COR-L47 (cell line): ENCODE results near the gene NR5A2.
A peak's percentile ranks its signal among the peaks of the same experiment; 100 is the strongest.

Experiments used
- DNase-seq: peaks from one replicate; lab custom pipeline; 2025; lab: John Stamatoyannopoulos, UW

Gene NR5A2

DNA sequence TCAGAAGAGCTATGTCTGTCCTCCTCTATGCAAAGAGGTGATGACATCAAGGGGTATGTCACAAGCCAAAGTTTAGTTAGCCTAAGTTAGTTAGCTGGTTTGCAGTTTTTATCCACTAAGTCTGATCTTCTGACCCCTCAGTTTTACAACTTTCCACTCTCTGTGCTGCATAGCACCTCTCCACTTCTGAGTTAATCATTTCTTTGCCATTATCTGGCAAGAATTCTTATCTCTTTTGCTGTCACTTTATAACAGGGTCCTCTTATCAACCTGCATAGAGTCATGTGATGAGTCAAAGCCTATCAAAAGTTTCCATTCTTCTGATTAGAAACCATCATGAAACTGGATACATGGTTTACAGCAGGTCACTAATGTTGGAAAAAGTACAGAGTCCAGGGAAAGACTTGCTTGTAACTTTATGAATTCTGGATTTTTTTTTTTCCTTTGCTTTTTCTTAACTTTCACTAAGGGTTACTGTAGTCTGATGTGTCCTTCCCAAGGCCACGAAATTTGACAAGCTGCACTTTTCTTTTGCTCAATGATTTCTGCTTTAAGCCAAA is at the start of gene NR5A2:
NR5A2 (plus strand) TSS at position 447 of the 560 bp plus-strand sequence. CDS start 138 bp downstream, outside the sequence.
- no peak for DNase-seq

DNA sequence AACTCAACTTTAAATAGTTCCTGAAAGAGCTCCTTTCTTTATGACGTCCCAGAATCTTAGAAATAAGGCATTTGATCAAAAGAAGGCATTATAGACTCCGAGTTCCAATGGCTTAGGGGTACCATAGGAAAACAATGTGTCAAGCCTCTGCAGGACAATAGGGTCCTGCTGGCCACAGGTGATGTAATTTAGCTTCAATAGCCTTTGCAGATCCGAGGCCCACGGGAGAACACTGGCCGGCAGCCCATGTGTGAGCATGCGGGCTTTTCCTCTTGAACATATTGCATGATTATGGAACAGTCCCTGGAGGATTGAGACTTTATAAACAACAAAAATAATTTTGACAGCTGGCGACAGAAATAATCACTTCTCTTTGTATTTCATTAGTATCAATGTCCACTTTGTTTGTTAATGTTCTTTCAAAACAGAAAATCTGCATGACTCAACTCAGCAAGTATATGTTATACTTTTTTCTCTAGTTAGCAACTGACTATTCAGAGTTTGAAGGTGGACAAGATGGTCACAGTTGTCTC is 49.0 kb upstream of the NR5A2 start:
- DNase-seq, result no peak

DNA sequence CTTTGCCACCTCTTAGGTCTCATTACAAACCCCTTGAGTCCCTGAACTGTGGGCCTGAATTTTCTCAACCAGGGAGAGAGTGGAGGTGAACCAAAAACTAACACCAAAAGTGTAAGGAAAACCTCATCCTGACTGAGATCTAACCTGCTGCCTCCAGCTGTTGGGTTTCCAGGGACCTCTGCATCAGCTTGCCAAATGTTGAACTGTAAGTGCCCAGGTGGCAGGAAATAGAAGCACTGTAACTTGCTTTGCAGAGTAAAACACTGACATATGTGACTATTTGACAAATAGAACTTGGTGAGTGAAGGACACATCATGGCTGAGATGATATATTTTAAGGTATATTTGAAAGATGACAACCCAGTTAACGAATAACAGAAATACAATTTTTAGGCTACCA is 48.4 kb upstream of the NR5A2 start:
- DNase-seq, result no peak

DNA sequence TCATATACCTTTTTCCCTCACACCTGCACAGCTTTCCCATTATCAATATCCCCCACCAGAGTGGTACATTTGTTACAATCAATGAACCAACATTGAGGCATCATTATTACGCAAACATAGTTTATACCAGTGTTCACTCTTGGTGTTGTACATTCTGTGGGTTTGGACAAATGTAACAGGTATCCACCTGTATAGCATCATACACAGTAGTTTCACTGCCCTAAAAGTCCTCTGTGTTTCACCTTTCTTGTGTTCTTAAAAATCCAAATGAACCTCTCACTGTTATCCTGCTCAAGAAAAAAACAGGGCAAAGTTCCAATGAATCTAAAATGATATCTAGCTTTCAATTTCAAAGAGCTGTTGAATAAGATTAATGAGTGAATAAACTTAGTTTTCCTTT is 45.9 kb upstream of the NR5A2 start:
- DNase-seq, result no peak

DNA sequence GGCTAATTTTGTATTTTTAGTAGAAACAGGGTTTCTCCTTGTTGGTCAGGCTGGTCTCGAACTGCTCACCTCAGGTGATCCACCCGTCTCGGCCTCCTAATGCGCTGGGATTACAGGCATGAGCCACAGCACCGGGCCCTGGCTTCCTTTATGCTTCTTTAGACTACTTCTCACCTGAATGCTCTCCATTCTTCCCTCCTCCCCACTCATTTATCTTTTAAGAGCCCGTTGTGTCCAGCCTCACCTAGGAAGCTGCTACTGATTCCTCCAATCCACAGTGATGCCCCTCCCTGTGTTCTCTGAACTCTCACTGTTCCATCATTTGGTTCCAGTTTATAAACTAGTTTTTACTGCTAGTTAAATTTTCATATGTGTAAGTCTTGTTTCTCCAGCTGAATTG is 44.9 kb upstream of the NR5A2 start:
- DNase-seq, result no peak

DNA sequence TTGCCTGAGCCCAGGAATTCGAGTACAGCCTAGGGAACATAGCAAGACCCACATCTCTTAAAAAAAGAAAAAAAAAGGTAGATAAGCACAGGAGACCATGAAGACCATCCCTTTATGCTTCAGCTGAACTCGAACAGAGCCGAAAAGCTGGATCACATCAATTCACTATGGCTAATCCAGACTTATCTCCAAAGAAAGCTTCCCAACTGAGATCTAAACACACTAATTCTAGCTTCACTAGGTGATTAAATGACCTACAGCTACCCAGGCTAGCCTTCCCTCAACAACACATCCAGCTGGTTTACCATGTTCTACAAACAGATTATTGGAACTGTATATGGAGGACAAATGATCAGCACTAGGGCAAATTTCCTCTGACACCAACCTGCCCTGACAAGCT is 44.0 kb upstream of the NR5A2 start:
- DNase-seq, result no peak

DNA sequence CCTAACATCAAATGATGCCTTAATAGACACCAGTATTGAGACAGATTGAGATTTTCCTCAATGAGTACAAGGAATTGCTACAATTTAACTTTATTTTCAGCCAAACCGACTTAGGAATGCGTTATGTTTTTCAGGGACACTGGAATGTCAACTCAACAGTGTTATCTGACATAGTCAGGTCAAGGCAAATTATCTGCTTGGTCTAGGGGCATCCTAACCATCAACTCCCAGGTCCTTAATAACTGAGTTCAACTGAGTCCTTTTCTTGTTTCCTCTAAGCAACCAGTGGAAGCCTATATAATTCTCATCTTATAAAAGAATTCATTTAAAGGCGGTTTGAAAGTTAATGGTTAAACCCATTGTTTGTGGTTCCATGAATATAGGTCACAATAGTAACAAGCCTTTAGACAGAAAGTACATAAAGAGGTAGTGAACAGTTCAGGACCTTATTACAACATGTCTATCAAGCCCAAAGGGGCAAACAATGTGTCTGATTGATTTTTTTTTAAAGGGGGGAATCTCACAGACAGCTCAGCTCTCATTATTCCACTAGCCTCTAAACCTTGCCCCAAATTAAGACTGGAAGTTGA is 32.3 kb upstream of the NR5A2 start:
- DNase-seq, result no peak

DNA sequence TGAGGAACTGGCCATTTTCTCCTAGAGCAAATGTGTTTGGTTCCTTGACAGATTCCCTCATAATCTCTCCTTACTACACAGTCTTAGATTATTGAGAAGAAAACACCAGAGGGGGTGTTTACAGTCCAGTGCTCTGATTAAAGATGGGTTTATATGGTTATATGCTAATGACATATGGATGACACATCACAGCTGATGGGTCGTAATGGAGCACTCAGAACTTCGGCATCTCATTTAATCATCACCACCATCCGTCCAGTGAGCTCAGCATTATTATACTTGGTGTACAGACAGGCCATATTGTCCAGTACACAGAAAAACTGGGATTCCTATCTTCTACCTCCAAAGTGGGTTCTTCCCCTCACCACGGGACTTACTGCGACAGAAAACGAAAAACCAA is 22.3 kb upstream of the NR5A2 start:
- DNase-seq, result no peak

DNA sequence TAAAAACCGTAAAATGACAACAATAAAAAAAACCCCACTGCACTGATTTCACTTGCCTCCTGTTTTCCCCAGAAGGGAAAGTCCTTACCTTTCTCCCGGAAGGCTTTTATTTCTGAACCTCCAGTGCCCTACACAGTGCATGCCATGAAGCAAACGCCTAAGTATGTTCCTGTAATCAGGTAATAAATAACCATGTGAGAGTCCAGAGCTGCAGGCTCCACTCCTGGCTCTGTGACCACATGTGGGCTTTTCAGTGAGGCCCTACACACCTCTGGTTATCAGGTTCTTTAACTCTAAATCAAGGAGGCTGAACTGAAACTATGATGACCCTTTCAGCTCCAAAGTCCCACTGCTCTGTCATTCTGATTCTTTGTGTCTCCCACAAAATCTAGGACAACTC is 20.8 kb upstream of the NR5A2 start:
- no peak for DNase-seq

DNA sequence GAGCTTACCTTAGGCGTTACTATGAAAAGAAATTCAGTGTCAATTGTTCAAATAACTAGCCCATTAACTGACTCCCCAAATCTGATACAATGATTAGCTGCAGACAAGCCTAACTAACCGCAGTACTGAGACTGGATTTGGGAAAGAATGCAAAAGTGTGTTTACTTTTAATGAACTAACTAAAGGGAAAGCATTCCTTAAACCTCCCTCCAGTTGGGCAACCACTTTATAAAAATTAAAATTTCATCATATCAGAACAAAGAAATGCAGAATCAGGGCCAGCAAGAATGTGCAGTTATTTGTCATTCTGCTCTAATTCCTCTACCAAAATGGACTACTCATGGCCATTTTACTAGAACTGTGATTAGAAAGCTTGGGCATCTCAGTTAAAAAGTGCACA is 11.7 kb upstream of the NR5A2 start:
- no peak for DNase-seq

DNA sequence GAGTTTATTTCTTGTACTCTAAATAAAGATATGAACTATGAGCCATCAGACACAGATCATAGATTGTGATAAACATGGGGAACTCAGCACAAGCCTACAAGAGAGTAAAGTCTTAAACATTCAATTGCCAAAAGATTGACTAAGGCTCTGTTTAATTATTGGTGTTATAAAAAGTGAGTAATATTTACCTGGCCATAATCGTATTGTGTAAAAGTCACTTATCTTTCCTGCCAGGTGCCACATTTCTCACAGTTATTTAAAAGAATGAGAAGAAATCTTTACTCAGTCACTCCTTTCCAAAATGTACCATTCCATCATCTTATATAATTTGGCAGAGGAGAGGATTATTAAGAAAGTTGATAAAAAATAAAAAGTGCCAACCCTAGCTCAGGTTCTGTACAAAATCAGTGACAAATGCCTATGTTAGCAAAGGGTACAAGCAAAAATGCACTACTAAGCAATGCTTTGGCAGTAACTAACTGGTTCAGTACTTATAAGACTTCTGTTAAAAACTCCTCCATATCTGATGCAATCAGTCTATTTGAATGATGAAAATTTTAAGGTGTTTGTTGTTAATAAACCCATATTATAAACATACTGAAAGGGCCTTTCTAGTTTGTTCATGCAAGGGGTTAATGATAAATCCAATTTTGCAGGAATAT is 5.8 kb upstream of the NR5A2 start:
- no peak for DNase-seq

DNA sequence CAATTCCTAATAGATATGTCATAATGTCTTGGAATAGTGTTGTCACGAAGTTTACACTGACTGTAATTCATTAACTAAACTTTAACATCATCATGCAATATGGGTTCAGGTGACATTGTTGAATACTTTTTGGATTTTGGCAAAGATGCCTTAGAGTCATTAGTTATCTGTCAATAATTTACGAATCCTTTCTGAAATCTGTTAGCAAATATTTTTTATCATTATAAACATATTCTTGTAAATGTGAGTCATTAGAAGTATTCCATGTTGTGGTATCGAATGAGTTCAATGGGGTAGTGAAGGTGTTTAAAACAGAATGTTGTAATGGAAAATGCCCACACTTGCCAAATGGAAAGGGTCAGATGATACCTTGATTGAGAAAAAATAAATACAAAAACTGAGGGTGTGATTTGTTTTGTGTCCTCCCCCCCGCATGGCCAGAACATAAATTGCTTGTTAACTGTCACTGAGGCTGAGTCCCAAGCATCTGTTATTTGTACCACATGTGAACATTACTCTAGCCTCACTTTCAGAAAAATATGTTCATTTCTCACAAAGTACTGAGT is 5.2 kb upstream of the NR5A2 start:
- no peak for DNase-seq

DNA sequence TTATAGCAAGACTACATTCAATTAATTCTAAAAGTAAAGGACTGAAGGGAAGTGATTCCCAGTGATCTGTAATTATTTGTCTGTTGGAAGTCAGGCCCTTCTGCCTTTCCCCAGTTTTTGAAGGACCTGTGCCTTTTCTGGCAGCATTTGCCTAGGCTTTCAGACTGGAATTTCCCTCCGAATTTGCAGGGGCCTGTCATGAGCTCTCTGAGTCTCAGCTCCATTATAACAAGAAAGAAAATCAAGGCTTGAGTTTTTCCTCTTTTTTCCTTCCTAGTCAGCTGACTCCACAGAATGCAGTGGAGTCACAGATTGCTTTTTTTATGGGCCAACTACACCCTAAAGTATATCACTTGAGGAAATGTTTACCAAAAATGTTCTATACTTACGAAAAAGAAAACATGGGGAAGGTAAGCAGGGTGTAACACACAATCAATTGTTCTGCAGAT is 1.1 kb downstream of the NR5A2 start:
- no peak for DNase-seq

DNA sequence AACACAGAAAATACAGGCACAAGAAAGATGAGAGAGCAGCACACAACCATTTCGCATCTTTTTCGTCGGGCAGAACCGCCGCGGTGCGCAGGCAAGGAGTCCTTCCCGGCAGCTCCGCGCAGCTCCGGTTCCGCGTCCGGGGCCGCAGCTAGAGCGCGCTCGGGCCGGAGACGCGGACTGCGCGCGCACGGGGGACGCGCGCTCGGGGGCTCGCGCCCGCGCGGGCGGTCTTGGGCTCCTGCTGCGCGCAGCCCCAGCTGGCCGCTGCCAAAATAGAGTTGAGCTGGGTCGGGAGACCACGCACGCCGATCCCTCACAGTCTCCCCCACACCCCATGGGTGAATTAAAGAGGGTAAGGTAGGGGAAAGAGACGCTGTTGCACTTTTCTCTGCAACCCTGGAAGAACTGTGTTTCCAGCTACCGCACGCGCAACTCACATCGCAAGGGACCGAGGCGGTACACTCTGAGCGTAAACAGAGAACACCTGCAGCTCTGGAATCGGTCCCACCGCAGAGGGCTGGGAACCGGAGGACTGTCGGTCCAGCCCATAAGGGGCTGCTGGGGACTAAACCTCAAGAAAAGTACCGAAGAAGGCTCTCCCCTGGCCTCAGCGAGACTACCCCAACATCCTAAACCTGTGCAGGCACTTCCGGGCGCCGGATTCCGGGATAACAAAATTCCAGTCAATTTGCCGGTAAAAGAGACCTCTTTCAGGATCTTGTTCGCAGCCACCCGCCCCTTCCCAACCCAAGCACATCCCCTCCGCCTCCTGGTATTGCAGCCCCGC is 1.7 kb downstream of the NR5A2 start:
- DNase-seq, result peak; percentile 70

DNA sequence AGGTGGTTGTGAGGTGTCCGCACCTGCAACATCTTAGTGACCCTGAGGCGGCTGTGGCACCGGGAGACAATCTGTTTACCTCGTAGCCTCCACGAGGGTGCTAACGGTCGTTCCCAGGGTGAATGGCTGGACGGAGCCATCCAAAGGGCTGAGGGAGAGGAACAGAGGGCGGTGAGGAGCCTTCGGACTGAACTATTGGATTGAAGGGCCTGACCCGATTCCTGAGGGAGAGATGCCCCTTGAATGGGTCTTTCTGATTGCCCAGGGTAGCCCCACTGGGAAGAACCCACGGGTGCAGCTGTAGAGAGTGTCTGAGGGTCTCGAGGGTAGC is 2.3 kb downstream of the NR5A2 start:
- no peak for DNase-seq

DNA sequence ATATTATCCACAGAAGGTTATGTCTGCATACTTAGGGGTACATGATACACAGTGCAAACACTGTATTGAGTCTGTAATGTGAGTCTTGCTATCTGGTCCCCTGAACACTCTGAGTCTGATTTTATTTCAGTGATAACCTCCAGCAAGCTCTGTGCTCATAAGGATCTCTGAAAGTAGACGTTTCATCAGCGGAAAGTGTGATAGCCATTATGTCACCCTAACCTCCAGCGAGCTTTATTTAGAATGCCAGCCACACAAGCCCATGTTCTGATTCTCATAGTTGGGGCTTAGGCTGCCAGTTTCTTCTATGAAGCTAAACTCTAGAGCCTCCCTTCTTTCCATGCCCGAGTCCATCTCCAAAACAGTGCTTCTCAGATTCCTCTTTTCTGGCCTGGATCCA is 3.3 kb downstream of the NR5A2 start:
- DNase-seq, result no peak

DNA sequence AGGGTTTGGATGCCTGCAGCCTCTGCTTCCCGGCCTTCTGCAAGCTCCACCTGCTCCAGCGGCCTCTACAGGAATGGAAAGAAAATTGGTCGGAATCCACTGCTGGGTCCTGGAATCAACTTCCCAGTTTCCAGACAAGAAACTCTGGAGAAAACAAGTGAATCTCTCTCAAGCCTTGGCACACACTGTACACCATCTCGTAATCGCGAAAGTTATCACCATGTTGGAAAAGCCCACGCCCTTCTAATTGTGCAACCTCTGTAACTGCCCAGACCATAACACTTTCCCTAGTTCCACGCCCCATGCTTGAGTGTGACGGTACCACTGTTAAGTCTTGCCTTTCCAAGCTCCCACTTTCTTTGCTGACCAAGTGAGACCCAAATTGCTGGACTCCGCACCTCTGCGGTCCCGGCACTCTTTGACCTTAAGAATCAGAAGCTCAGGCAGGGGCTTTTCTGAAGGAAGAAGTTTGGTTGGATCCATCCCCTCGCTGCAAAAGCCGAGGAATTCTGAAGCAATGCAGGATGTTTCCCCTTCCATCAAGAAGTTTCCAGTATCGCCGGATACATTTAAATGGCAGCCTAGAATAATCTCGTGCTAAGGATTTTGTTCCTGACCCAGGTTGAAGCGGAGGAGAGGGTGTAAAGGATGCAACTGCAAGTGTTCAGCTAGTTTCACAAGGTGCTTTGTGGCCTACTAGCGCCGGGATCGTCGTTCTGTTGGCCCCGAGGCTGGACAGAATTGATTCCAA is 6.2 kb downstream of the NR5A2 start:
- no peak for DNase-seq

DNA sequence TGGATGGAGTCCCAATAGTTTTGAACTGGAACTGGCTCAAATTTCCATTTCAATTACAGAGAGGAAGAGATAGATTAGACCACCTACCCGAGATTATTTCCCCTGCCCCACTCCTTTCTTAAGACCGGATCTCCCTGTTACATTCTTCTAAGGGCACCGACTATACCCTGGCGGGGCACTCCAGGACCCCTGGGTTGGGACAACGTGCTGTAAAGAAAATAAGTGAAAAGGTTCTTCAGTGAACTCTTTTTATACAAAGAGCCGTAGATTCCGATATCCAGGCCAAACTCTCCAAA is 6.7 kb downstream of the NR5A2 start:
- no peak for DNase-seq

DNA sequence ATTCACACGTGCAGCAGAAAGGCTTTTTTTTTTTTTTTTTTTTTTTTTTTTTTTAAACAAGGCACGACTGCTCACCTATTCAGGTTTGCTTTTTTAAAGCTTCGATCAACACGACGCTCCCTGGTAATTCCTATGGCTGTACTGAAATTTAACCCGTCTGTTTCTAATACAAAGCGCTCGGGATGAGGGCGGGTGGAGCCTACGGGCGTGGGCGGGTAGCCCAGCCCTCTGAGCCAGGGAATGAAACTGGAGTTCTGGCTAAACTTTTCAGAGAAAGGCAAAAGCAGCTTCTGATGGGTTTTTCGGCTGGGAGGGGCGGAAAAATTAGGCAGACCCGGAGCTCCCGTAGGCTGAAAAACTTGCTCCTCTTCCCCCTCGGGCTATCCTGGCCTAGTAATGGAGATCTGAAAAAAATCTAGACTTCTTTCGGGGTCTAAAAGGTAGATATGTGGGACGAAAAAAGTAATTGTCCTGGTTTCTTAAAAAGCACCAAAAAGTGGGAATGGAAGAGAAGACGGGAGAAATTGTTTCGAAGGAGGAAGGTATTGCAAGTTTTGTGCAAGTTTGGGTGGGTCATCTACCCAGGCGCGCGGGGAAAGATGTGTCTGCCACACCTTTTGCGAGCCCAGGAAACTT is 7.4 kb downstream of the NR5A2 start:
- DNase-seq, result no peak

DNA sequence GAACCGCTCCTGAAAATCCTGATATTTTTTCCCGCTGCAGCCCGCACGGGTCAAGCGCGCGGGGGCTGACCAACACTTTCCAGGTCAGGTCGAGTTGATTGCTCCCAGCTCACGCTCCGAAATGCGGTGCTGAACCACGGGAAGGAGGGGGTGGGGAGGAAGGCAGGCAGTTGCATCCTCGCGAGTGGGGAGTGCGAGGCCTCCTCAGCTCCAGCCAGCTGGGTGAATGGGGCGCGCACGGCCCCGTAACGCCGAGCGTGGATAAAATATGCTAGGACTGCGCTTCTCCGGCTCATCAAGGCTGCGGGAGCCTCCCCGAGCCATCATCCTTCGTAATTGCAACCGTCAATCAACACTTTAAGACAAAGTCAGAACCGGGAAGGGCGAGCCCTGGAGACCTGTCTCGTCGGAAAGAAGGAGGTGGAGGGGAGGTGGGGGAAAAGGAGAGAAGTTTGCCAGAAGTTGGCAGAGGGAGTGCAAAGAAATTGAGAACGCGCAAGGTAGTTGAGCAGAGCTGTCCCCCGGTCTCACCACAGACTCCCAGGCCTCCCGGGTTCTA is 8.0 kb downstream of the NR5A2 start:
- no peak for DNase-seq

DNA sequence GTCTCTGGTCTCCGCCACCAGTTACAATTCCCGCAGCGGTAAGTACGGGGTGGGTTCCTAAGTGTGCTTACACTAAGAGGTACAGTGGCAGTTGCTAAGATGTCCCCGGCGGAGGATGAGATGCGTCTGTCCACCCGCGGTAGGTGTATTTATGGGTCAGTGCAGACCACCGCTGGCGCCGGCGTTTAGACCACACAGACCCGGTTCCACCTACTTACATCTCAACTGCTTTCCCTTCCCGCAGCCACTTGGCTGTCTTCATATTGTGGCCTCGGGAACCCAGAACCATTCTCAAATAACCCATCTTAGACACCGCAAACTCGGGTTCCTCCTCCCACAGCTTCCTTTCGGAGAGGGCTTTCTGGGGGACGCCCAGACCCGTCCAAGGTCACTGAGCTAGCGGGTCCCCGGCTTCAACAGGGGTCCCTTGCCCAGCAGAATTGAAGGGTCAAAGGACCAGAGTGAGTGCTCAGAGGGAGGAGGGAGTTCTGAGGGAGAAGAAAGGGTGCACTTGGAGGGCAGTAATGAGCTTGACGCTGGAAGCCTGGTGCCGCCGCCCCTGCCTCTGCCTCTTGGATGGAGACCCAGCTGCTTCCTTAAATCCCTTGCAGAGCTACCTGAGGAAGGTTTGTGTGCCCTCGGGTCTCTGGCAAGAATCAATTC is 8.6 kb downstream of the NR5A2 start:
- DNase-seq, result no peak
